HUES48 (cell line): ENCODE measurements around the gene EFNB3.

Experiments used
- H3K27ac ChIP-seq: one replicate; pipeline ENCODE4 v1.7.0; 2013; ENCODE audit warnings: low read depth, low read length, inconsistent platforms
- H3K27me3 ChIP-seq: 2 replicates; pipeline ENCODE4 v1.6.1; 2013; ENCODE audit warnings: mild to moderate bottlenecking, low read length; ENCODE audit not compliant: control insufficient read depth, insufficient read depth
- H3K36me3 ChIP-seq: 2 replicates; pipeline ENCODE4 v1.6.1; 2013; ENCODE audit warnings: low read length; ENCODE audit not compliant: control insufficient read depth, insufficient read depth
- H3K4me1 ChIP-seq: 2 replicates; pipeline ENCODE4 v1.6.1; 2013; ENCODE audit warnings: mild to moderate bottlenecking, low read length; ENCODE audit not compliant: control insufficient read depth, insufficient read depth
- H3K4me3 ChIP-seq: 2 replicates; pipeline ENCODE4 v1.5.1; 2013; ENCODE audit warnings: mild to moderate bottlenecking, low read depth, low read length
- H3K9ac ChIP-seq: 2 replicates; pipeline ENCODE4 v1.6.1; 2013; ENCODE audit warnings: mild to moderate bottlenecking, low read depth, low read length, moderate library complexity
- H3K9me3 ChIP-seq: 2 replicates; pipeline ENCODE4 v1.6.1; 2013; ENCODE audit warnings: low read length; ENCODE audit not compliant: control insufficient read depth, insufficient read depth

EFNB3 gene

GRCh38 chr17:7721612-7722011 lies 16.6 kb downstream of the EFNB3 start:
- H3K9ac ChIP-seq: no peak overlapping the region
- H3K27ac ChIP-seq: no peak overlapping the region
- peaks cover 17% of the 10 kb centered on the region for H3K27me3 ChIP-seq
- H3K4me1 ChIP-seq: peaks cover 10% of the 10 kb centered on the region
- H3K9me3 ChIP-seq: no peaks in the 10 kb centered on the region
- H3K4me3 ChIP-seq: no peak overlapping the region
- H3K36me3 ChIP-seq: no peaks in the 10 kb centered on the region

DNA sequence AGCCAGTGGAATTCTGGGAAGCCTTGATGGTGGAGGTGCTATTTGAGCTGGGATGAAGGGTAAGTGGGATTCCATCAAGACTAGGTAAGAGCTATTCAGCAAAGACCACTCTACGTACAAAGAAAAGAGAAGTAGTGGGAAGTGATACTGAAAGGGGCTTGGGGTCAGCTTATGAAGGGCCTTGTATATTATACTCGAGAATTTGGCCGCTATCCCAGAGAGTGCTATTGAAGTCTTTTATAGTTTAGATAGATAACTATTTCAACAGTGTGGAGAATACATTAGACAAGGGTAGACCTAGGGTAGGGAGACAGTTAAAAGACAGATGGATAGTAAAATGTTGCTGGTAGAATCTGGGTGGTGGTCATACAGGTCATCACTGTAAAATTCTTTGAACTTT lies 22.9 kb downstream of the EFNB3 start:
- no peak overlapping the region for H3K9ac ChIP-seq
- no peak overlapping the region for H3K27ac ChIP-seq
- H3K4me1 ChIP-seq: no peaks in the 10 kb centered on the region
- no peak overlapping the region for H3K4me3 ChIP-seq
- no peaks in the 10 kb centered on the region for H3K36me3 ChIP-seq
- no peaks in the 10 kb centered on the region for H3K9me3 ChIP-seq
- no peaks in the 10 kb centered on the region for H3K27me3 ChIP-seq

DNA sequence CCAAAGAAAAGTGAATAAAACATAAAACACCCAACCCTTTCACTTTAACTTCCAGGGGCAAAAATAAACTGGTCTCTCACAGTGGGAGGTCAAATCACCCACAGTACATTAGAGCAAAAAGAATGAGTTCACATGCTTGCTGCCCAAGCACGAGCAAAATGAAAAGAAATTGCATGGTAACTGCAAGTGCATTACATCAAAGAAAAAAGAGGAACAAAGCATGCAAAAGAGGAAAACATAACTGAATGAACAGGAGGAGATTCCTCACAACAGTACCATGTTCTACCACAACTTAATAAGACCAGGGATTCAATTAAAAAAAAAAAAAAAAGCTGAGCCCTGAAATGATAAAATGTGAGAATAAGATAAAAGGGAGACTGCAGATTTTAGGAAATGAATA lies 24.8 kb downstream of the EFNB3 start:
- Histone ChIP-seq H3K27me3 (no peaks in the 10 kb centered on the region), H3K27ac (no peak overlapping the region)

GRCh38 chr17:7732981-7733539 lies 28.1 kb downstream of the EFNB3 start:
- no peaks in the 10 kb centered on the region for H3K36me3 ChIP-seq
- no peaks in the 10 kb centered on the region for H3K4me1 ChIP-seq
- no peaks in the 10 kb centered on the region for H3K9me3 ChIP-seq
- no peaks in the 10 kb centered on the region; the same call in 1 of the 2 replicates for H3K27me3 ChIP-seq
- H3K4me3 ChIP-seq: no peak overlapping the region
- no peak overlapping the region for H3K9ac ChIP-seq
- no peak overlapping the region for H3K27ac ChIP-seq

More for the DNA sequence above, 24.8 kb downstream of the EFNB3 start:
- Histone ChIP-seq H3K4me1 (no peaks in the 10 kb centered on the region), H3K9ac (no peak overlapping the region), H3K9me3 (no peaks in the 10 kb centered on the region), H3K36me3 (no peaks in the 10 kb centered on the region), H3K4me3 (no peak overlapping the region)

DNA sequence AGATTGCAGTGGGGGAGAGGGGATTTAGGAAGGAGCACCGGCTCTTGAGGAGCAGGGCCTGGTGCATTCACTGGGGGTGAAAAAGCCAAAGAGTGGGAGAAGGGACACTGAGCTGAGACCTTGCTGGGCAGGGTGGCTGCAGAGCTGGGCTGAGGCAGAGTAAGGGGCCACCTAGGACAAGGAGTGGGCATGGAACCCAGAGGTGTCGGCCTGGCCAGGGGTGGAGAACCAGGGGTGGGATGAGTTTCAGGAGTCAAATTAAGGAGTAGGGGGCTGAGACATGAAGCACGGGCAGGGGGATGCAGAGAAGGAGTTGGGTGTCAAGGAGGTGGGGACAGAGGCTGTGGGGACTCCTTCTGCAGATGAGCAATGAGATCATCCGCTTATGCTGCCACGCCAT lies 32.6 kb downstream of the EFNB3 start:
- Histone ChIP-seq H3K27ac (no peak overlapping the region), H3K9me3 (no peaks in the 10 kb centered on the region), H3K36me3 (no peaks in the 10 kb centered on the region), H3K4me1 (no peaks in the 10 kb centered on the region), H3K9ac (no peak overlapping the region), H3K4me3 (no peak overlapping the region), H3K27me3 (no peaks in the 10 kb centered on the region; the same call in 1 of the 2 replicates)

DNA sequence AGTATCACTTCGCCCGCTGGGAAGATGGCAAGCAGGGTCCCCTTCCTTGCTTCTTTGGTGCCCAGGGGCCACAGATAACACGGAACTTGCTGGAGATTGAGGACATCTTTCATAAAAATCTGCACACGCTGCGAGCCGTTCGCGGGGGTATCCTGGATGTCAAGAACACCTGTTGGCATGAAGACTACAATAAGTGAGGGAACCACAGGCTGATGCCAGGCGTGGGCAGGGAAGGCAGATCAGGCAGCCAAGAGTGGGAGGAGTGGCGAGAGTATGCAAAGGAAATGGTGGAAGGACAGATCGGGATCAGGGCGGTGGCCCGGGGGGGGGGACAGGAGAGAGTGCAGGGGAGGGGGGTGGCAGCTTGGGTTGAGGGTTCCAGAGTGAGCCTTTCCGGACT lies 34.7 kb downstream of the EFNB3 start:
- Histone ChIP-seq H3K27me3 (no peaks in the 10 kb centered on the region; the same call in 1 of the 2 replicates), H3K4me3 (no peak overlapping the region), H3K9ac (no peak overlapping the region), H3K4me1 (no peaks in the 10 kb centered on the region), H3K36me3 (no peaks in the 10 kb centered on the region), H3K27ac (no peak overlapping the region), H3K9me3 (no peaks in the 10 kb centered on the region)

- no peak overlapping the region for H3K27ac ChIP-seq
- H3K27me3 ChIP-seq: no peaks in the 10 kb centered on the region; the same call in 1 of the 2 replicates
- H3K4me1 ChIP-seq: no peaks in the 10 kb centered on the region
- H3K36me3 ChIP-seq: no peaks in the 10 kb centered on the region
- no peak overlapping the region for H3K9ac ChIP-seq
- no peak overlapping the region for H3K4me3 ChIP-seq
- no peaks in the 10 kb centered on the region for H3K9me3 ChIP-seq
Observed at GRCh38 chr17:7740481-7741001, 35.5 kb downstream of the EFNB3 start.

GRCh38 chr17:7742729-7743128 lies 37.7 kb downstream of the EFNB3 start:
- H3K27me3 ChIP-seq: no peaks in the 10 kb centered on the region; the same call in 1 of the 2 replicates
- H3K4me1 ChIP-seq: no peaks in the 10 kb centered on the region
- no peak overlapping the region for H3K27ac ChIP-seq
- H3K4me3 ChIP-seq: no peak overlapping the region
- no peak overlapping the region for H3K9ac ChIP-seq
- H3K9me3 ChIP-seq: no peaks in the 10 kb centered on the region
- H3K36me3 ChIP-seq: no peaks in the 10 kb centered on the region

GRCh38 chr17:7744416-7744815 lies 39.4 kb downstream of the EFNB3 start:
- H3K27me3 ChIP-seq: no peaks in the 10 kb centered on the region
- no peaks in the 10 kb centered on the region for H3K4me1 ChIP-seq
- no peaks in the 10 kb centered on the region for H3K9me3 ChIP-seq
- H3K9ac ChIP-seq: no peak overlapping the region
- no peaks in the 10 kb centered on the region for H3K36me3 ChIP-seq
- no peak overlapping the region for H3K27ac ChIP-seq
- no peak overlapping the region for H3K4me3 ChIP-seq

- H3K36me3 ChIP-seq: no peaks in the 10 kb centered on the region
- no peak overlapping the region for H3K27ac ChIP-seq
- H3K4me3 ChIP-seq: no peak overlapping the region
- H3K9me3 ChIP-seq: no peaks in the 10 kb centered on the region
- no peak overlapping the region for H3K9ac ChIP-seq
- H3K27me3 ChIP-seq: no peaks in the 10 kb centered on the region
- H3K4me1 ChIP-seq: no peaks in the 10 kb centered on the region
Observed at GRCh38 chr17:7745748-7746470, 40.9 kb downstream of the EFNB3 start.

DNA sequence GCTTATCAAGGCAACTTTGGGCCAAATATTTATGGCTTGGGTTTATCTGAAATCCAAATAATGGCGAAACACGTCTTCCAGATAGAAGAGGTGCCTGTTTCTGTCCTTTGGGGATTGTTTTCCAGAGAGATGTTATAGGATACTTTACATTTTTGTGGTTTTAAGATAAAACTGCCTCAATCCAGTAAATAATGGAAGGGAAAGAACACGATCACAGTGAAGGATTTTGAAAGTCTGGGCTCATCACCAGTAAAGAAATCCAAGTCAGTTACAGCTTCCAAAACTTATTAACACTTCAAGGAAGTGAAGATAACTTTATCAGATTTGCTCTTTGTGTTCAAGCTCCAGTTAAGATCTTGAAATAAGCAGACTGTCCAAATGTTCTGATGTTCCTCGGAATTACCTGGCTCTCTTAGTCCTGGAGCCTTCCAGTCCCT lies 42.7 kb downstream of the EFNB3 start:
- Histone ChIP-seq H3K4me3 (no peak overlapping the region), H3K27me3 (no peaks in the 10 kb centered on the region), H3K9ac (no peak overlapping the region), H3K9me3 (no peaks in the 10 kb centered on the region), H3K27ac (no peak overlapping the region), H3K36me3 (no peaks in the 10 kb centered on the region), H3K4me1 (no peaks in the 10 kb centered on the region)
